Astrocyte of the cerebellum (primary cell): ENCODE measurements around the gene LMBR1.

Source experiments
- DNase-seq: peaks from one replicate; pipeline ENCODE4 v3.0.0-alpha.2; 2011; ENCODE audit warnings: low read depth
- H3K4me3 ChIP-seq: 2 replicates; pipeline ENCODE4 v1.5.1; 2011; ENCODE audit warnings: mild to moderate bottlenecking, low read depth, low read length, moderate library complexity
- CTCF ChIP-seq: IDR thresholded peaks from 2 replicates; pipeline ENCODE4 v1.5.1; 2012; ENCODE audit warnings: low read length, low read depth, moderate library complexity, mild to moderate bottlenecking; ENCODE audit errors: missing control alignments
- in situ Hi-C: cut with HindIII; loops from 2 replicates; pipeline ENCODE4 v1.10.0; 2017; ENCODE audit warnings: low sequenced_read_pairs

The LMBR1 gene

GRCh38 chr7:156780724-156781455 is 112.1 kb downstream of the LMBR1 start:
- in situ Hi-C loops = no loop called here
- no peak for DNase-seq
- TF ChIP-seq CTCF = no peak

GRCh38 chr7:156778668-156779067 is 114.3 kb downstream of the LMBR1 start:
- in situ Hi-C loops = no loop called here
- no peak for DNase-seq
- H3K4me3 ChIP-seq = no peak overlapping the region
- TF ChIP-seq CTCF = no peak

More at GRCh38 chr7:156780724-156781455, 112.1 kb downstream of the LMBR1 start:
- no peak overlapping the region for H3K4me3 ChIP-seq

GRCh38 chr7:156778201-156778600 is 114.8 kb downstream of the LMBR1 start:
- in situ Hi-C loops = no loop called here
- DNase-seq = no peak
- TF ChIP-seq CTCF = no peak
- no peak overlapping the region for H3K4me3 ChIP-seq

GRCh38 chr7:156777364-156778069 is 115.5 kb downstream of the LMBR1 start:
- in situ Hi-C loops = no loop called here
- DNase-seq = no peak
- TF ChIP-seq CTCF = no peak
- no peak overlapping the region for H3K4me3 ChIP-seq

- in situ Hi-C loops = no loop called here
- TF ChIP-seq CTCF = no peak
- no peak for DNase-seq
- no peak overlapping the region for H3K4me3 ChIP-seq
These were observed 116.5 kb downstream of the LMBR1 start for GRCh38 chr7:156776527-156776926.

GRCh38 chr7:156773966-156774365 is 119.0 kb downstream of the LMBR1 start:
- DNase-seq = peak; percentile 22
- in situ Hi-C loops = no loop called here
- H3K4me3 ChIP-seq = no peak overlapping the region
- TF ChIP-seq CTCF = no peak
